NCI-H446 treated with DMSO at 0.1 percent for 48 hours (cell line): ENCODE results near the gene SIVA1.

Source experiments
- DNase-seq: peaks from one replicate; lab custom pipeline; 2025; lab: John Stamatoyannopoulos, UW

SIVA1 gene

GRCh38 chr14:104751539-104752422, 1.2 kb upstream of the SIVA1 start:
- no peak for DNase-seq

- DNase-seq: no peak
Measured at GRCh38 chr14:104752423-104752734, 568 bp upstream of the SIVA1 start.

GRCh38 chr14:104753528-104754212, 723 bp downstream of the SIVA1 start:
- DNase-seq: no peak

- no peak for DNase-seq
Measured at GRCh38 chr14:104754213-104754851, 1.4 kb downstream of the SIVA1 start.

GRCh38 chr14:104755621-104756020, 2.7 kb downstream of the SIVA1 start:
- DNase-seq: no peak

- DNase-seq: no peak
Measured at GRCh38 chr14:104756477-104757237, 3.7 kb downstream of the SIVA1 start.

- DNase-seq: no peak
Measured at GRCh38 chr14:104757238-104757585, 4.3 kb downstream of the SIVA1 start.

GRCh38 chr14:104757681-104758392, 4.9 kb downstream of the SIVA1 start:
- no peak for DNase-seq

- no peak for DNase-seq
Measured at GRCh38 chr14:104758981-104759969, 6.3 kb downstream of the SIVA1 start.

GRCh38 chr14:104765517-104765916, 12.6 kb downstream of the SIVA1 start:
- DNase-seq: no peak

GRCh38 chr14:104766256-104766862, 13.4 kb downstream of the SIVA1 start:
- no peak for DNase-seq

GRCh38 chr14:104766863-104767633, 14.1 kb downstream of the SIVA1 start:
- DNase-seq: no peak

GRCh38 chr14:104767634-104767918, 14.6 kb downstream of the SIVA1 start:
- DNase-seq: no peak

GRCh38 chr14:104768437-104769323, 15.7 kb downstream of the SIVA1 start:
- peak; percentile 48 for DNase-seq

- no peak for DNase-seq
Measured at GRCh38 chr14:104769324-104770071, 16.6 kb downstream of the SIVA1 start.

- DNase-seq: no peak
Measured at GRCh38 chr14:104770072-104770579, 17.2 kb downstream of the SIVA1 start.

- DNase-seq: no peak
Measured at GRCh38 chr14:104770851-104771272, 17.9 kb downstream of the SIVA1 start.
